Hepatocyte (in vitro differentiated cells): ENCODE data around the gene EXOC1. TPM values are rescaled to one million over a fixed set of nuclear protein-coding genes. Genes with fewer than 3 reads are reported as not detected.

Experiments used
- DNase-seq: peaks from one replicate; pipeline ENCODE4 v3.0.0-alpha.2; 2016; ENCODE audit warnings: low spot score
- H2AFZ ChIP-seq: fragments of 200-600 bp; sonication (generic); 2 replicates; pipeline ENCODE4 v1.6.0; 2016; ENCODE audit warnings: antibody characterized with exemption, mild to moderate bottlenecking
- H3K27ac ChIP-seq: fragments of 200-600 bp; sonication (generic); 2 replicates; pipeline ENCODE4 v1.5.1; 2016; ENCODE audit warnings: mild to moderate bottlenecking
- H3K27me3 ChIP-seq: fragments of 200-600 bp; sonication (generic); 2 replicates; pipeline ENCODE4 v1.6.1; 2016
- H3K36me3 ChIP-seq: fragments of 200-600 bp; sonication (generic); replicated peaks from 2 replicates; pipeline ENCODE4 v1.5.1; 2016; ENCODE audit warnings: low read depth; ENCODE audit not compliant: insufficient read depth
- H3K4me1 ChIP-seq: fragments of 200-600 bp; sonication (generic); 2 replicates; pipeline ENCODE4 v1.5.1; 2016; ENCODE audit warnings: mild to moderate bottlenecking, moderate library complexity; ENCODE audit not compliant: insufficient read depth
- H3K4me2 ChIP-seq: fragments of 200-600 bp; sonication (generic); 2 replicates; pipeline ENCODE4 v1.6.0; 2016
- H3K4me3 ChIP-seq: fragments of 200-600 bp; sonication (generic); 2 replicates; pipeline ENCODE4 v1.5.1; 2016; ENCODE audit warnings: mild to moderate bottlenecking
- H3K79me2 ChIP-seq: fragments of 200-600 bp; sonication (generic); 2 replicates; pipeline ENCODE4 v1.6.0; 2017; ENCODE audit warnings: mild to moderate bottlenecking
- H3K9me2 ChIP-seq: fragments of 200-600 bp; sonication (generic); replicated peaks from 2 replicates; pipeline ENCODE4 v1.6.0; 2017; ENCODE audit warnings: mild to moderate bottlenecking; ENCODE audit not compliant: insufficient read depth
- H3K9me3 ChIP-seq: fragments of 200-600 bp; sonication (generic); 2 replicates; pipeline ENCODE4 v1.5.1; 2016; ENCODE audit warnings: low read depth, mild to moderate bottlenecking
- H4K20me1 ChIP-seq: fragments of 200-600 bp; sonication (generic); 2 replicates; pipeline ENCODE4 v1.6.0; 2016; ENCODE audit warnings: mild to moderate bottlenecking; ENCODE audit not compliant: insufficient read depth, poor library complexity, severe bottlenecking
- EZH2 ChIP-seq: fragments of 200-600 bp; sonication (generic); IDR thresholded peaks from 2 replicates; pipeline ENCODE4 v1.6.1; 2016; ENCODE audit warnings: antibody characterized with exemption, mild to moderate bottlenecking, borderline replicate concordance
- EZH2phosphoT487 ChIP-seq: fragments of 200-600 bp; sonication (generic); IDR thresholded peaks from one replicate; pipeline ENCODE4 v1.6.1; 2018; ENCODE audit warnings: antibody characterized with exemption, mild to moderate bottlenecking, low read depth, moderate library complexity; ENCODE audit not compliant: unreplicated experiment, severe bottlenecking
- WGBS: methylation state at CpG from one replicate; pipeline ENCODE4 v1.1.6; 2016; ENCODE audit warnings: low lambda C conversion rate; ENCODE audit errors: missing lambda C conversion rate; 5-methylcytosine and 5-hydroxymethylcytosine counted together
- polyA plus RNA-seq: library from polyadenylated mRNA; unstranded; fragments of >200 nt; fragmentation: Nextera tagmentation; extraction: Ambion mirVana; gene quantifications from 2 replicates; pipeline ENCODE4 v1.2.1, GENCODE V29; 2016
- total RNA-seq: library from RNA; depleted of rRNA; stranded (reverse); fragments of >200 nt; gene quantifications from 2 replicates; pipeline ENCODE4 v1.2.3, GENCODE V29; 2014
- TF ChIP-seq, protein P1 (sequence below): fragments of 200-600 bp; sonication (generic); IDR thresholded peaks from 2 replicates; pipeline ENCODE4 v1.5.1; 2016; ENCODE audit warnings: antibody characterized with exemption, mild to moderate bottlenecking; ENCODE audit not compliant: poor library complexity

EXOC1 gene
- total and polyA plus RNA-seq, 2 experiments from 2014 or later = 15.7 to 31.4 TPM

DNA sequence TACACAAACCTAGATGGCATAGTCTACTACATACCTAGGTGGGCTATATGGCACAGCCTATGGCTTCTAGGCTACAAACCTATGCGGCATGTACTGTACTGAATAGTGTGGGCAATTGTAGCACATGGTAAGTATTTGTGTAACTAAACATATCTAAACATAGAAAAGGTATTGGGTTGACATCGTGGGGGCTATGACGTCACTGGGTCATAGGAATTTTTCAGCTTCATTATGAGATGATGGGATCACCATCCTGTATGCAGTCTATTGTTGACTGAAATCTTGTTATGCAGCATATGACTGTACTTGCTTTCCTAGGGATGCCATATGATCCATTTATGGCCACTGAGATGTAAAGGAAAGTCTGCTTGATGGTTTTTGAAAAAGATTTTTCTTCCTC lies 35.8 kb upstream of the EXOC1 start:
- Histone ChIP-seq H3K9me3 (no peaks in the 10 kb centered on the region), H2AFZ (no peak overlapping the region), H3K4me2 (no peak overlapping the region), H3K27me3 (peaks cover 9% of the 10 kb centered on the region), H3K4me3 (no peak overlapping the region), H3K4me1 (no peaks in the 10 kb centered on the region), H3K9me2 (no peaks in the 10 kb centered on the region), H4K20me1 (no peaks in the 10 kb centered on the region), H3K27ac (no peak overlapping the region), H3K79me2 (no peaks in the 10 kb centered on the region), H3K36me3 (no peaks in the 10 kb centered on the region)
- TF ChIP-seq, protein P1, sequence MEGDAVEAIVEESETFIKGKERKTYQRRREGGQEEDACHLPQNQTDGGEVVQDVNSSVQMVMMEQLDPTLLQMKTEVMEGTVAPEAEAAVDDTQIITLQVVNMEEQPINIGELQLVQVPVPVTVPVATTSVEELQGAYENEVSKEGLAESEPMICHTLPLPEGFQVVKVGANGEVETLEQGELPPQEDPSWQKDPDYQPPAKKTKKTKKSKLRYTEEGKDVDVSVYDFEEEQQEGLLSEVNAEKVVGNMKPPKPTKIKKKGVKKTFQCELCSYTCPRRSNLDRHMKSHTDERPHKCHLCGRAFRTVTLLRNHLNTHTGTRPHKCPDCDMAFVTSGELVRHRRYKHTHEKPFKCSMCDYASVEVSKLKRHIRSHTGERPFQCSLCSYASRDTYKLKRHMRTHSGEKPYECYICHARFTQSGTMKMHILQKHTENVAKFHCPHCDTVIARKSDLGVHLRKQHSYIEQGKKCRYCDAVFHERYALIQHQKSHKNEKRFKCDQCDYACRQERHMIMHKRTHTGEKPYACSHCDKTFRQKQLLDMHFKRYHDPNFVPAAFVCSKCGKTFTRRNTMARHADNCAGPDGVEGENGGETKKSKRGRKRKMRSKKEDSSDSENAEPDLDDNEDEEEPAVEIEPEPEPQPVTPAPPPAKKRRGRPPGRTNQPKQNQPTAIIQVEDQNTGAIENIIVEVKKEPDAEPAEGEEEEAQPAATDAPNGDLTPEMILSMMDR = no peak
- TF ChIP-seq EZH2phosphoT487 (no peak), EZH2 (no peak)
- no peak for DNase-seq
- WGBS = 94% methylated on average over 3 of the region's 3 CpGs

DNA sequence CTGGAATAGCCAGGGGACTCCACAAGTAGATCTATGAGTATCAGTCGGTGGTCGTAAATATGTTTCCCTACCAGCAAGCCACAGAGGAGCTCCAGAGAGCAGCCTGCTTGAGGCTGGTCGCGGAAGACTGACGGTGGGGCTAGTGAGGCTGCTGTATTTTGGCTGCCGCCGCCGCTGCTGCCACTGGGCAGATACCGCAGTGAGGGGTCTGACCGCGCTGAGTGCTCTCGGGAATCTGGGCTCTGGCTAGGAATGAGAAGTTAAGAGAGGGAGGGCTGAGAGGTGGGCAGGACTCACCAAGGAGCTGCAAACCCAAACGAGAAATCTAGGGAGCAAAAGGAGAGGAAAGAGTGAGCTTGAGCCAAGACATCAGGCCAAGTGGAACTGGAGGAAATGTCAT lies 33.8 kb upstream of the EXOC1 start, which contains the start of gene EXOC1L:
EXOC1L (plus strand) TSS at position 157 of the 400 bp plus-strand sequence; CDS start at position 394, 237 bp downstream.
- H3K4me3 ChIP-seq = no peak within 1 kb of the TSS
- H2AFZ ChIP-seq = peak within 1 kb of the TSS; percentile 67
- 3% methylated on average over 13 of the region's 13 CpGs for WGBS

DNA sequence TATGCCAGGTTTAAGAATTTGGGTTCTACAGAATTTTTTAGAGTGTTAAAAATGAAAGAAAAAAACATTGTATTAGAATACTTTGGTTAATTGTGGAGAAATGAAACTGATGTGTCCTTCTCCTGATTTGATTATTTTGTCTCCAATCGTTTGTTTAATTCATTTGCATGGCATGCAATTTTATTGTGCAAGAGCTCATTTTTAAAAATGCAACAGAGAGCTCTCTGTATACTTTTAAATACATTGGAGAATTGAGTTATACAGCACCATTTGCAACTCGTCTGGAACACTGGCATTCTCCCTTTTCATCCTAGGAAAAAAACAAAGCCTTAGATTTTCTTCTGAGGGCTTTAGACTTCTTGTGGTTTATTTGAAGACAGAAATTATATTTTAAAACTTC lies 33.2 kb upstream of the EXOC1 start:
- peaks cover 9% of the 10 kb centered on the region for H3K27me3 ChIP-seq
- no peaks in the 10 kb centered on the region for H4K20me1 ChIP-seq
- H3K4me2 ChIP-seq = peak overlapping the region; percentile 78
- H3K27ac ChIP-seq = no peak overlapping the region
- H3K79me2 ChIP-seq = no peaks in the 10 kb centered on the region
- H3K9me2 ChIP-seq = no peaks in the 10 kb centered on the region
- H3K36me3 ChIP-seq = no peaks in the 10 kb centered on the region
- WGBS = 74% methylated on average over 2 of the region's 2 CpGs
- H2AFZ ChIP-seq = no peak overlapping the region
- H3K9me3 ChIP-seq = no peaks in the 10 kb centered on the region
- TF ChIP-seq EZH2 = no peak
- no peak overlapping the region for H3K4me3 ChIP-seq
- H3K4me1 ChIP-seq = no peaks in the 10 kb centered on the region
- DNase-seq = no peak

More for the DNA sequence above, 33.8 kb upstream of the EXOC1 start, which contains the start of gene EXOC1L:
- Histone ChIP-seq H3K4me2 (peak within 1 kb of the TSS; percentile 78), H4K20me1 (no peaks in the 10 kb centered on the region), H3K9me3 (no peaks in the 10 kb centered on the region), H3K36me3 (no peaks in the 10 kb centered on the region), H3K27ac (no peak within 1 kb of the TSS), H3K27me3 (peaks cover 9% of the 10 kb centered on the region), H3K9me2 (no peaks in the 10 kb centered on the region), H3K4me1 (no peaks in the 10 kb centered on the region), H3K79me2 (no peaks in the 10 kb centered on the region)
- no peak for TF ChIP-seq EZH2phosphoT487
- TF ChIP-seq, protein P1 = no peak
- no peak for TF ChIP-seq EZH2
- DNase-seq = peak; percentile 15

DNA sequence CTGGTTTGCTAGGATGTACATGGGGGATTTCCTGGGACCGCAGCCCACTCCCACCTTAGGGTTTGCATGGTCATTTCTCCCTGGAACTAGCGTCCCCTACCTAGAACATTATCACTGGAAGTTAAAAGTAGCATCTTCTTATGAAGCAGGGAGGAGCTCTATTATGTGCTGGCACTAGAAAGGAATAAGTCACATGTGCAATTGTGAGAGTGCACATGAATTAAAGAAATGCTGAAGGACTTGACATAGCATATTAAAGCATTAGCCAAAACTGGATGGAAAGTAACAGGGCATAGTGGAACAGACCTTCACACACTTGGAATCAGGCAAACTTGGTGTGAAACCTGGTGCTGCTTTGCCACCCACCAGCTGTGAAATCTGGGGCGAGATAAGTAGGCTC lies 31.1 kb upstream of the EXOC1 start:
- H4K20me1 ChIP-seq = no peaks in the 10 kb centered on the region
- H3K4me3 ChIP-seq = no peak overlapping the region
- H3K79me2 ChIP-seq = no peaks in the 10 kb centered on the region
- no peaks in the 10 kb centered on the region for H3K9me3 ChIP-seq
- peaks cover 9% of the 10 kb centered on the region for H3K27me3 ChIP-seq
- no peaks in the 10 kb centered on the region for H3K9me2 ChIP-seq
- DNase-seq = no peak
- H2AFZ ChIP-seq = no peak overlapping the region
- no peak overlapping the region for H3K4me2 ChIP-seq
- no peak overlapping the region for H3K27ac ChIP-seq
- H3K36me3 ChIP-seq = no peaks in the 10 kb centered on the region
- TF ChIP-seq EZH2phosphoT487 = no peak
- TF ChIP-seq, protein P1 = no peak
- no peak for TF ChIP-seq EZH2
- 90% methylated on average over 3 of the region's 3 CpGs for WGBS
- no peaks in the 10 kb centered on the region for H3K4me1 ChIP-seq
